SU-DHL-6 (cell line): ENCODE data around the gene GNG4.

Source experiments
- H2AFZ ChIP-seq: fragments of 200-600 bp; sonication (generic); 2 replicates; pipeline ENCODE4 v1.6.1; 2014; ENCODE audit warnings: low read depth, mild to moderate bottlenecking, moderate library complexity, mixed read lengths, antibody characterized with exemption, low read length; ENCODE audit not compliant: severe bottlenecking
- H3F3A ChIP-seq: fragments of 200-600 bp; shearing (Covaris generic); 2 replicates; pipeline ENCODE4 v1.6.0; 2016; ENCODE audit warnings: antibody characterized with exemption, mild to moderate bottlenecking; ENCODE audit not compliant: insufficient read depth
- H3K27ac ChIP-seq: fragments of 200-600 bp; sonication (generic); 2 replicates; pipeline ENCODE4 v1.5.1; 2016; ENCODE audit warnings: low read depth, mild to moderate bottlenecking, low read length, moderate library complexity, mixed read lengths
- H3K27me3 ChIP-seq: fragments of 200-600 bp; sonication (generic), shearing (Covaris generic); 2 replicates; pipeline ENCODE4 v1.6.0; 2014; ENCODE audit warnings: mild to moderate bottlenecking, low read length
- H3K36me3 ChIP-seq: fragments of 200-600 bp; sonication (generic); 2 replicates; pipeline ENCODE4 v1.6.1; 2014; ENCODE audit warnings: mild to moderate bottlenecking, low read length, mixed read lengths
- H3K4me2 ChIP-seq: fragments of 300-600, 200-600 bp; shearing (Covaris generic), sonication (generic); 2 replicates; pipeline ENCODE4 v1.6.0; 2014; ENCODE audit warnings: low read length, low read depth, mild to moderate bottlenecking; ENCODE audit not compliant: poor library complexity, severe bottlenecking
- H3K4me3 ChIP-seq: fragments of 200-600 bp; sonication (generic); 2 replicates; pipeline ENCODE4 v1.5.1; 2014; ENCODE audit warnings: antibody characterized with exemption, low read length, mild to moderate bottlenecking, mixed read lengths; ENCODE audit not compliant: insufficient read depth, poor library complexity, severe bottlenecking
- H3K79me2 ChIP-seq: fragments of 200-600 bp; sonication (generic); 2 replicates; pipeline ENCODE4 v1.6.1; 2014; ENCODE audit warnings: mild to moderate bottlenecking, low read length, moderate library complexity; ENCODE audit not compliant: insufficient read depth
- H3K9ac ChIP-seq: fragments of 200-600 bp; sonication (generic); 2 replicates; pipeline ENCODE4 v1.7.0; 2014; ENCODE audit warnings: mild to moderate bottlenecking, low read length
- H3K9me2 ChIP-seq: fragments of 200-600 bp; sonication (generic); replicated peaks from 2 replicates; pipeline ENCODE4 v1.6.1; 2014; ENCODE audit warnings: low read length; ENCODE audit not compliant: insufficient read depth
- H3K9me3 ChIP-seq: fragments of 200-600 bp; sonication (generic); 2 replicates; pipeline ENCODE4 v1.6.1; 2014; ENCODE audit warnings: low read length, mixed read lengths; ENCODE audit not compliant: insufficient read depth
- H4K20me1 ChIP-seq: fragments of 200-600 bp; sonication (generic); 2 replicates; pipeline ENCODE4 v1.6.1; 2014; ENCODE audit warnings: low read depth, mild to moderate bottlenecking, antibody characterized with exemption, low read length, moderate library complexity, mixed read lengths
- EZH2phosphoT487 ChIP-seq: fragments of 200-600 bp; sonication (generic), shearing (Covaris generic); conservative IDR thresholded peaks from 2 replicates; pipeline ENCODE4 v1.6.1; 2018; ENCODE audit warnings: mild to moderate bottlenecking, antibody characterized with exemption, low read length, moderate library complexity, mixed read lengths
- TF ChIP-seq, protein P1 (sequence below): fragments of 200-600 bp; sonication (generic); IDR thresholded peaks from one replicate; pipeline ENCODE4 v1.5.1; 2017; ENCODE audit warnings: antibody characterized with exemption, mild to moderate bottlenecking, low read length, moderate library complexity; ENCODE audit not compliant: insufficient read depth, poor library complexity, severe bottlenecking

The GNG4 gene

DNA sequence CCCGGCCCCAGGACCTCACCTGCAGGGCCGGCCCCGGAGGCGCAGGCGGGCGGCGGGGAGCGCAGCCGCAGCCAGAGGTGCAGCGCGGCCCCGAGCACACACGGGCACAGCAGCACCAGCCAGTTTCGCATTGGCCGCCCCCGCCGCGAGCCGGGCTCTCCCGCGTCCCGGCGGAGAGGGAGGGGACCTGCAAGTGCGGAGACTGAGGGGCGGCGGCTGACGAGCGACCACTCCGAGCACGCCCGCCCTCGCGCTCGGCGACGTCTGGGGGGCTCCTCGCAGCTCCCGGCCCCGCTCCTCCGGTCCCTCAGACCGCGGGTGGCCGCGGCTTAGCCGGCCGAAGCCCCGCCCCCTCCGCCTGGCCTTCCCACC is 145.5 kb downstream of the GNG4 start, which contains the start of gene B3GALNT2:
Gene B3GALNT2, minus strand, starts transcription at position 331 of the 372 bp plus-strand sequence. Its CDS starts 200 bp downstream, at position 131.
- peak within 1 kb of the TSS; percentile 78 for H3K9ac ChIP-seq
- H3K4me3 ChIP-seq = peak within 1 kb of the TSS; percentile 71
- H2AFZ ChIP-seq = peak within 1 kb of the TSS; percentile 92
- H3K27me3 ChIP-seq = no peaks in the 10 kb centered on the region
- H3K4me2 ChIP-seq = peak within 1 kb of the TSS; percentile 90
- no peaks in the 10 kb centered on the region for H3K79me2 ChIP-seq
- H3K9me3 ChIP-seq = no peaks in the 10 kb centered on the region
- H4K20me1 ChIP-seq = no peaks in the 10 kb centered on the region
- H3K36me3 ChIP-seq = no peaks in the 10 kb centered on the region
- peaks cover 9% of the 10 kb centered on the region; the same call in 1 of the 2 replicates for H3F3A ChIP-seq
- H3K27ac ChIP-seq = peak within 1 kb of the TSS; percentile 44
- no peaks in the 10 kb centered on the region for H3K9me2 ChIP-seq
- TF ChIP-seq, protein P1, sequence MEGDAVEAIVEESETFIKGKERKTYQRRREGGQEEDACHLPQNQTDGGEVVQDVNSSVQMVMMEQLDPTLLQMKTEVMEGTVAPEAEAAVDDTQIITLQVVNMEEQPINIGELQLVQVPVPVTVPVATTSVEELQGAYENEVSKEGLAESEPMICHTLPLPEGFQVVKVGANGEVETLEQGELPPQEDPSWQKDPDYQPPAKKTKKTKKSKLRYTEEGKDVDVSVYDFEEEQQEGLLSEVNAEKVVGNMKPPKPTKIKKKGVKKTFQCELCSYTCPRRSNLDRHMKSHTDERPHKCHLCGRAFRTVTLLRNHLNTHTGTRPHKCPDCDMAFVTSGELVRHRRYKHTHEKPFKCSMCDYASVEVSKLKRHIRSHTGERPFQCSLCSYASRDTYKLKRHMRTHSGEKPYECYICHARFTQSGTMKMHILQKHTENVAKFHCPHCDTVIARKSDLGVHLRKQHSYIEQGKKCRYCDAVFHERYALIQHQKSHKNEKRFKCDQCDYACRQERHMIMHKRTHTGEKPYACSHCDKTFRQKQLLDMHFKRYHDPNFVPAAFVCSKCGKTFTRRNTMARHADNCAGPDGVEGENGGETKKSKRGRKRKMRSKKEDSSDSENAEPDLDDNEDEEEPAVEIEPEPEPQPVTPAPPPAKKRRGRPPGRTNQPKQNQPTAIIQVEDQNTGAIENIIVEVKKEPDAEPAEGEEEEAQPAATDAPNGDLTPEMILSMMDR = no peak
- TF ChIP-seq EZH2phosphoT487 = no peak

DNA sequence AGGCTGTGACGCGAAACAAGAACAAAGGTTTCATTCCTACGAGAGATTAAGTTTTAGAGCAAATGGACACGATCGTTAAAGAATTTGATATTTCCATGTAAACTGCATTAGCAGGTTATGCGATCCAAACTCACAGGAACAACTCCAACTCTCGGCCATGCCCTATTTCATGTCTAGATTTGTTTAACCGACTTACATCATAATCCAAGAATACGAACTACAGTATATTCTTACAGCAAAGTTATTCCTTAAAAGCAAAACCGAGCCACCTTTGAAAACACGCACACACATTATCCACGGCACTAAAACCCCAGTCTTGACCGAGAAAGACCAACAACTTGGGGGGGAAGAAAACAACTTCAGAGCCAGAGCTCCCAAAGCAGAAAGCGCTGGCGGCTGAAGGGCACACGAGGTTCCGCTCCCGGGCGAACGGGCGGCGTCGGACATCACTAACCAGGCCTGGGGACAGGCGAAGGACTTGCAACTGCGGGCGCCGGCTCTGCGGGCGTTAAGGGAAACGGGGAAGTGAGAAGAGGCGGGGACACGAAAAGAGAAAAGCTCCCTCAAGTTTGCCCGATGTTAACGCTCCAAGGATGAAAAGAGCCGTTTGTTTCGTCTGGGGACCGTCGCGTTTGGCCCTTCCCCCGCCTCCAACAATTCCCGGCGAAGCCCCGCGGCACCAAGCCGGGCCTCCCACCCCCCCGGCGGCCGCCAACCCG is 146.0 kb downstream of the GNG4 start:
- H3K4me3 ChIP-seq = peak overlapping the region; percentile 66
- TF ChIP-seq, protein P1 = no peak
- TF ChIP-seq EZH2phosphoT487 = no peak
- no peaks in the 10 kb centered on the region for H3K9me2 ChIP-seq
- H3K27me3 ChIP-seq = no peaks in the 10 kb centered on the region
- H2AFZ ChIP-seq = peak overlapping the region; percentile 72
- peak overlapping the region; percentile 78 for H3K9ac ChIP-seq
- H3K36me3 ChIP-seq = no peaks in the 10 kb centered on the region
- no peaks in the 10 kb centered on the region for H3K9me3 ChIP-seq
- peaks cover 9% of the 10 kb centered on the region; the same call in 1 of the 2 replicates for H3F3A ChIP-seq
- no peaks in the 10 kb centered on the region for H4K20me1 ChIP-seq
- H3K79me2 ChIP-seq = no peaks in the 10 kb centered on the region
- H3K27ac ChIP-seq = peak overlapping the region; percentile 32; the same call in 1 of the 2 replicates
- peak overlapping the region; percentile 90 for H3K4me2 ChIP-seq

DNA sequence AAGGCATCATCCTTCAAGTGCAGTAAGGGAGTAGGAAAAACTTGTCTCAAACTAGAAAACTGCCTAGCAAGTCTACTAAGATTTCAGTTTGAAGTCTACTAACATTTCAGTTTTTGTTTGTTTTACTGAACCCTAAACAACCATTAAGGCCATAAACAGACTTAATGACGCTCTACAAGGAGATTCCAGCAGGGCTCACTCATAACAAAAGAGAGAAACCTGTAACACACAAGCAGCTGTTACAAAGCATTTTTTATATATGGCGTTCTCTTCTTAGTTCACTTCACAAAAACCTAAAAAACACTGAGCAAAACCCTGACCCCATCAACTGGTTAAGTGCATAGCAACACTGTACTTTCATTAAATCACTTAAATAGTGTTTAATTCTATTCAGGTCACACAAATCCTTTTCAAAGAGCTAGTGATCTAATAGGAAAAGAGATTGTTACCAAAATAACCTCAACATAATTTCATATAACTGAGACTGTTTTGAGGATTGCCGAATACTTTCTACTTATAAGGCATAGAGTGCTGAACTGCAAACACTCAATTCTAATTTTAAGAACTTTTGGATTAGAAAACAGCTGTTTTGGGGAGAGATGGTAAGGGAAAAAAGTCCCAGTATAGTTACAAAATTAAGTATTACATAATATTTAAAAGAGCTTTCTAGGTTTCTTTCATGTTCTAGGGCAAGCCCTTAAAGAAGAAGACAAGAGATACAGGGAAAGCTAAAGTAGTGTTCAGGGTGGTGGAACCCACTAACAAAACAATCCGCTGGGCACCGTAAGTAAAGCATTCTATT is 146.8 kb downstream of the GNG4 start:
- H3K9ac ChIP-seq = peak overlapping the region; percentile 78
- no peaks in the 10 kb centered on the region for H3K9me3 ChIP-seq
- H3K27me3 ChIP-seq = no peaks in the 10 kb centered on the region
- no peaks in the 10 kb centered on the region for H4K20me1 ChIP-seq
- H3K27ac ChIP-seq = no peak overlapping the region
- no peak overlapping the region for H2AFZ ChIP-seq
- H3K4me3 ChIP-seq = peak overlapping the region; percentile 66
- H3K9me2 ChIP-seq = no peaks in the 10 kb centered on the region
- peak overlapping the region; percentile 90 for H3K4me2 ChIP-seq
- H3K79me2 ChIP-seq = no peaks in the 10 kb centered on the region
- no peaks in the 10 kb centered on the region for H3K36me3 ChIP-seq
- H3F3A ChIP-seq = peaks cover 9% of the 10 kb centered on the region; the same call in 1 of the 2 replicates
- no peak for TF ChIP-seq EZH2phosphoT487
- TF ChIP-seq, protein P1 = no peak
